Activated CD4-positive, alpha-beta T cell treated with anti-CD3 and anti-CD28 coated beads, Interleukin-2, Interleukin-6, amounts not matched to agents 100 ng/mL and 50 ng/mL, durations not matched to agents 16 hours and 8 hours (primary cell): Measurements from ENCODE around the gene LIX1.
A peak's percentile ranks its signal among the peaks of the same experiment; 100 is the strongest.

Experiments used
- DNase-seq: peaks from one replicate; pipeline ENCODE4 v3.0.0-alpha.2; 2020

The LIX1 gene

GRCh38 chr5:97073420-97073819 is 69.0 kb downstream of the LIX1 start:
- no peak for DNase-seq

- no peak for DNase-seq
Measured at GRCh38 chr5:97072696-97073095, 69.7 kb downstream of the LIX1 start.

DNA sequence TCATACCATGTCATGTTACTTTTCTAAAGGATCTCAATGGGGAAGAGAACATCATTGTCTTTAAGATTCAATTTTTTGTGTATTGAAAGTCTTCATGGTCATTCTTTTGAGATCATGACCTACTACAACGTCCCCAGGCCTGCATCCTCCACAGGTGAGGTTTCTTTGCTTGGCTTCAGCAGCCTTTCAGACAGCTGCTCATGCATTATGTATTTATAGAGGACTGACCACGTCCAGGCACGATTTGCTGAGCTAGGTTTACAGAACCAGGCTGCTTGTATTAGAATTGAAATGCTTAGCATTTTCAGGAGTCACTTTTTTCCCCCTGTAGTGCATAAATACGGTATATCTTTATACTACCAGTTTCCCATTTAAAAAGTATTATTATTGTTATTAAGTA is 70.4 kb downstream of the LIX1 start:
- DNase-seq = no peak

DNA sequence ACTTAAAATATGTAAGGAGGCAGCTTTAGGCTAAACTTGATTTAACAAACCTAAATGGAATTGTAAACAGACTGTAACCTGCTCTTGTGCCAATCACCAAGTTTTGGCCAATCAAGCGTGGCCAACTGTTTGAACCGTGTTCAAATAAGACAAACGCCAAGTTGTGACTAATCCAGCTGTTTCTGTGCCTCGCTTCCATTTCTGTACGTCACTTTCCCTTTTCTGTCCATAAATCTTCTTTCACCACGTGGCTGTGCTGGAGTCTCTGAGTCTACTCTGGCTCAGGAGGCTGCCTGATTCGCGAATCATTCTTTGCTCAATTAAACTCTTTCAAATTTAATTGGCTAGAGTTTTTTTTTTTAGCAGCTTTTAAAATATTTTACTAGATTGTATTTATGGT is 71.3 kb downstream of the LIX1 start:
- DNase-seq = no peak

GRCh38 chr5:97070234-97070633 is 72.2 kb downstream of the LIX1 start:
- DNase-seq = no peak

DNA sequence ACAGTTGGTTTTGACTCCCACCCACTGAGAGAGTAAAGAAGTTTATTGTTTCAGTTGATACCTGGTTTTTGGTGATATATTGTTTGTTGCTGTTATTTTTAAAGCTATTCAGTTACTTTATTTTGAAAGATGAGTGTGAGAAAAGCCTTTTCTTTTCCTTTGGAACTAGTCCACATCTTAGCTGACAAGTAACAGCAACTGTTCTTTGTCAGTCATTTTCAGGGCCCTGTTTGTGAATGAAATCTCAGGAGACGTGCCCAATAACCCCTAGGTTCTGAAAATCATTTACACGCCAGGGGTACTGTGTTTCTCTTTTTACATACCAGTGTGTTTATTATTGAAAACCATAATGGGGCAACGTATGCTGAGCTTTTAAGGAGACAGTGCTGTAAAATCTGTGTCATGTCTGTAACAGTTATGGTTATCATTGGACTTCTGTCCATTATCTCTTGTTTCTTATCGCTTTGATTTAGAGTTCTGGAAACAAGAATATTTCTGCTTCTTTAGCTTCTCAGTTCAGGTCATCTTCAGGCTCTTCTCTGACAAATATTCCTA is 75.0 kb downstream of the LIX1 start:
- DNase-seq = no peak

DNA sequence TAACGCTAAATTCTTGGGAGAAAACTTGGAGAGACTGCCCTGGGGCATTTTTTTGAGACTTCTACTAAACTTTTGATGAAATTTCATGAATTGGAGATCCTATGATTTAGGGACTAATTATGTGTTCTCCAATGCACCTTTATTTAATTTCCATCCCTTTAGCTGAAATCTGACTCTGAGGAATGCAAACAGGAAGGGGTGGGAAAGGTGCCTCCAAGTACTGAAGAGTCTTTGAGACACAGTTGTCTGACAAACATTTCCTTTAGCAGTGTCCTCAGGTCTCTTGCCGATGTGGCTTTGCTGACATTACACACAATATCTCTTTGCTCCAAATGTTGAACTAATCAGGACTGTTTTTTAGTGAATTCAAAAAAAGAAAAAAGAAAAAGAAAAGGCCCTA is 76.9 kb downstream of the LIX1 start:
- no peak for DNase-seq

- DNase-seq = no peak
Measured at GRCh38 chr5:97063251-97063650, 79.2 kb downstream of the LIX1 start.

DNA sequence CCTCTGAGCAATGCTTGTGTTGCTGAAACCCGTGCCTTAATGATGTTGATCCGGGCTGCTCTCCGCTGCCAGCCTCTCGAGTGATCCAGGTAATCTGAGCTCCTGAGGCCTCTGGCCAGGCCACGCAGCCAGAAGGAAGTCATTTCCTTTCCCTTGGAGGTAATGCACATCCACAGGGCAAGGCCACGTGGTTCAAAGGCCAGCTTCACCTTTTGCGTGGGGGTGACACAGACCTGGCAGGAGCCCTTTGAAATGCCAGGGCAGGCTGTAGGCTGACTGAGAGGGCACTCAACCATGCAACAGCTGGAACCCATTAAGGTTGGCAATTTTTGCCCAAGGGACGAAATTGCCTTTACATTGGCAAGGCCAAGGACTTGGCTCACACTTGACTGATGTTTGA is 80.4 kb downstream of the LIX1 start:
- DNase-seq = no peak

DNA sequence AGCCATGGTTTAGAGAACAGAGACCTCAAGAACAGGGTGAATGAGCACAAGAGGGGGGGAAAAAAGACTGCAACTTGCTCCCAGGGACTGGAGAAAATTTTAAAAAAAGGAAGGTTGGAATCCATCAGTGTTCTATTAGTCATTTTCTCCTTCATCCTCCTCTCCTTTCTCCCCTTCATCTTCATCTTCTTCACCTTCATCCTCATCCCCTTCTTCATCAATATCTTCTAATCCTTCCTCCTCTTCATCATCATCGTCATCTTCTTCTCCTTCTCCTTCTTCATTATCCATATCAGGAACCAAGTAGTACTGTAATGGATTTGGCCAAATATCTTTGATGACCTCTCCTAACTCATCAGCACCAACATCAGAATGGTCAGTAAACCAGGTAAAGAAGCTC is 86.1 kb downstream of the LIX1 start:
- no peak for DNase-seq

GRCh38 chr5:97049175-97049574 is 93.2 kb downstream of the LIX1 start:
- DNase-seq = no peak

- DNase-seq = no peak
Measured at GRCh38 chr5:97047076-97047475, 95.3 kb downstream of the LIX1 start.

DNA sequence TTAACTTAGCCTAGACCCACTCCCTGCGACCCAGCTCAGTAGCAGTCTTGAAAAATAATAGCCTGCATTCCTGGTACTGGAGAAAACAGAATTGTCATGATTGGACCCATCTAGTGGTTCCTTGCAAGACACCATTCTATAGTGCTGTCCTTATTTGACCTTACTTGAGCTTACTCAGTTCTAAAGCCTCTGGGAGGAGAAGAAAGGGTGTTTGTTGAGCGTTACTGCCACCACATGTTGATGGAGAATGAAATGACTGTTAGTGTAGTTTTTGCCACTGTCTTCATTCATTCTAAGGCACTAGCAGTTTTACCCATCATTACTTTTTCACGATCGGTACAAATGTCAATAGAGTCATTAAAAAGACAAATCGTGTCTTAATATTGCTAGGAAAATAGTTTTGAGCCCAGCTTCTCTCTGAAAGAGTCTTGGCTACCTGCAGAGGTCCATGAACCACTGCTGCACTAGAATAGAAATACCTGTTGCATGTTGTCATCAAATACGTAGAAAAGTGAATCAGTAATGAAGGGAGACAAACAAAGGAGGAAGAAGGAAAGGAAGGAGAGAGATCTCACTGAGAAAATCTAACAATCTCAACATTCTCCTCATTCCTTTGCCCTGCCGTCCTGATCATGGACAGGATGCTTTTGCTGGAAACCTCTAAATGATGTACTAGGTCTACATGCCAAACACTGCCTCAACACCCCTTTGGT is 96.0 kb downstream of the LIX1 start:
- DNase-seq = peak; percentile 19

DNA sequence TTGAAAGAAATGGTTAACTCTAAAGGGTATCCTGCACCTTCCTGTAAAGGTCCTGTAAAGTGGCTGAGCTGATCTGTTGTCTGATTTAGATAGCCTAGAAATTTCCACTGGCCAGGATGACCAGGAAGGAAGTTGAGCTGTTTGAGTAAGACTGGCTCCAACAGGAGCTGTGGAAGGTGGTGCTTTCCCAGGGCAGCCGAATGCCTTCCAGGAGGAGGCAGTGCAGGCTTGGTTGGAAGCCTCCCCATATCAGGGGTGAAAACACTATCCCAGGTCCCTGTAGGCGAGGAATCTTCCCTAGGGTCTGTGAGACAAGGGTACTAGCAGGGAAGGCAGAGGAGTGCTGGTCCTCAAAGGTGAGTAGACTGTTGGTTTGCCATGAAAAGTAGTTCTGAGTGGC is 98.4 kb downstream of the LIX1 start:
- DNase-seq = no peak

GRCh38 chr5:97043511-97043910 is 98.9 kb downstream of the LIX1 start:
- DNase-seq = no peak

GRCh38 chr5:97042996-97043395 is 99.4 kb downstream of the LIX1 start:
- no peak for DNase-seq
